Sigmoid colon (tissue), 7 donors: Measurements from ENCODE around the gene METTL22. TPM values are rescaled to one million over a fixed set of nuclear protein-coding genes. Genes with fewer than 3 reads are reported as not detected.

ENCODE experiments used
- DNase-seq: peaks from one replicate; pipeline ENCODE4 v3.0.0-alpha.2; 2019
- H3K27ac ChIP-seq, 4 donors: fragments of 200-600 bp; sonication (generic); one replicate each; pipeline ENCODE4 v1.5.1; 2016 to 2019; ENCODE audit warnings: mild to moderate bottlenecking in 1 of 4
- H3K27me3 ChIP-seq, 3 donors: fragments of 200-600 bp; sonication (generic); one replicate each; pipeline ENCODE4 v1.5.1; 2019; ENCODE audit warnings: mild to moderate bottlenecking in 1 of 3
- H3K36me3 ChIP-seq, 4 donors: fragments of 200-600 bp; sonication (generic); one replicate each; pipeline ENCODE4 v1.5.1; 2016 to 2019
- H3K4me1 ChIP-seq, 4 donors: fragments of 200-600 bp; sonication (generic); one replicate each; pipeline ENCODE4 v1.5.1; 2017 to 2019
- H3K4me3 ChIP-seq, 4 donors: fragments of 200-600 bp; sonication (generic); one replicate each; pipeline ENCODE4 v1.5.1; 2017 to 2019; ENCODE audit warnings: mild to moderate bottlenecking in 2 of 4, moderate library complexity in 1 of 4
- H3K9me3 ChIP-seq, 4 donors: fragments of 200-600 bp in 3 of 4; sonication (generic) in 3 of 4; one replicate each; pipeline versions ENCODE4 v1.5.1 to v1.6.1; 2013 to 2019
- EP300 ChIP-seq, 4 donors: sonication (generic); formaldehyde crosslinking; IDR thresholded peaks; one replicate each; pipeline ENCODE4 v1.6.1; 2017; ENCODE audit warnings: antibody characterized with exemption in 4 of 4
- POLR2A ChIP-seq, 2 donors: fragments of 450-650 bp; IDR thresholded peaks; one replicate each; pipeline ENCODE4 v1.6.1; 2016; ENCODE audit warnings: antibody characterized with exemption in 2 of 2, mild to moderate bottlenecking in 2 of 2, moderate library complexity in 2 of 2
- POLR2AphosphoS5 ChIP-seq, 4 donors: sonication (generic); formaldehyde crosslinking; IDR thresholded peaks; one replicate each; pipeline ENCODE4 v1.6.1; 2017; ENCODE audit warnings: antibody characterized with exemption in 4 of 4
- WGBS, 2 donors: extraction: QIAGEN DNeasy Blood & Tissue Kit; methylation state at CpG; one replicate each; pipeline ENCODE4 v1.1.7; 2013; 5-methylcytosine and 5-hydroxymethylcytosine counted together
- intact Hi-C: fragments of 100-400 bp; cut with DNase I; formaldehyde crosslinking; loops from one replicate; pipeline ENCODE4 v1.15.1; 2023
- polyA plus RNA-seq, 3 donors: library from polyadenylated mRNA; stranded (reverse); fragments of 200-250 nt; gene quantifications; one replicate each; pipeline ENCODE4 v1.2.3, GENCODE V29; 2013
- total RNA-seq, 4 donors: library from RNA; depleted of rRNA; stranded (reverse); fragments of >200 nt; gene quantifications; one replicate each; pipeline ENCODE4 v1.1.0, GENCODE V29; 2016
- TF ChIP-seq, protein P1 (sequence below), 4 experiments: fragments of 450-650 bp in 3 of 4; fragments of 200-600 bp in 1 of 4; IDR thresholded peaks; one replicate each; pipeline ENCODE4 v1.5.1; 2016 to 2019; ENCODE audit warnings: antibody characterized with exemption in 4 of 4, mild to moderate bottlenecking in 3 of 4, moderate library complexity in 2 of 4
- donor health status: healthy with polysubstance abuse.
- donor health status: Bipolar disorder and iron deficiency.
- donor health status: healthy.

The METTL22 gene, protein sequence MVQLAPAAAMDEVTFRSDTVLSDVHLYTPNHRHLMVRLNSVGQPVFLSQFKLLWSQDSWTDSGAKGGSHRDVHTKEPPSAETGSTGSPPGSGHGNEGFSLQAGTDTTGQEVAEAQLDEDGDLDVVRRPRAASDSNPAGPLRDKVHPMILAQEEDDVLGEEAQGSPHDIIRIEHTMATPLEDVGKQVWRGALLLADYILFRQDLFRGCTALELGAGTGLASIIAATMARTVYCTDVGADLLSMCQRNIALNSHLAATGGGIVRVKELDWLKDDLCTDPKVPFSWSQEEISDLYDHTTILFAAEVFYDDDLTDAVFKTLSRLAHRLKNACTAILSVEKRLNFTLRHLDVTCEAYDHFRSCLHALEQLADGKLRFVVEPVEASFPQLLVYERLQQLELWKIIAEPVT
- total RNA-seq: 10 to 100 TPM; 25.3 to 55.1 (median 35.1) TPM
- polyA plus RNA-seq: 10 to 100 TPM in 2 of 3 donors, 1 to 10 TPM in 1; 8.6 to 17.2 (median 11.4) TPM

DNA sequence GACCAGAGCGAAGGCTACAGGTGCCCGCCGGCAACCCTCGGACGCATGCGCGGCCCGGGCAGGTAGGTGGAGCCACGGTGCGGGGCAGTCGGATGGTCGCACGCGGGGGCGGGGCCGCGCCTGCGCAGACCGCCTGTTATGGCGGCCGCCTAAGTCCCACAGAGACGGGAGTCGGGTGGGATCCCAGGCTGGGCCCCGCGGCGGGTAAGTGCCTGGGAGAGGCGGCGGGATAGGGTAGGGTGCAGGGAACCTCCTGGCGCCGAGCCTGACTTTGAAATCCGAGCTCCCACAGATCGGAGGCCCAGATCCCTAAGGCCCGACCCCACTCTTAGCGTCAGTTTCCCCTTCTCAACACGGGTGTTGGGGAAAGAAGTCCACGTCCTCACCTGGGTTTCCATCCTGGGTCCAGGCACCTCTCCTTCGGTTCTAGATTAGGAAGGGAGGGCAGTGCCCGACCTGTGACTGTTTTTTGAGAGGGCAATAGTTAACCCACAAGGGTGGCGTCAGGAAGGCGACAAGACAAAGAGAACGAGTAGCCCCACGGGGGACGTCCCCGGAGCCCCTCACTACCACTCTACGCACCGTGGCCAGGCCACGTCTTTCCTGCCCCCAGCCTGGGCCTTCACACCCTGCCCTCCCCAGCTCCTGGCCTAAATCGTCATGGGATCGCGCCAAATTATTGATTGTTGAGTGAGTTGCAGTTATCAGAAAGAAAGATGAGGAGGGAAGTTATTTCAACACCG lies at the start of gene METTL22:
TSS of gene METTL22 (plus strand) at position 127 of the 743 bp plus-strand sequence. CDS start 3,968 bp downstream, outside the sequence.
- H3K9me3 ChIP-seq: no peaks in the 10 kb centered on the region
- TF ChIP-seq EP300 (IDR thresholded peaks at IDR 0.05) (no peak), POLR2AphosphoS5 (IDR thresholded peaks at IDR 0.05) (peak; percentile 80 to 94 (median 90)), POLR2A (IDR thresholded peaks at IDR 0.05) (peak; percentile 70 to 80)
- H3K27ac ChIP-seq: peak within 1 kb of the TSS; percentile 76 to 87 (median 81)
- WGBS, 2 donors: 0% methylated on average over 51 of the region's 51 CpGs
- peak within 1 kb of the TSS; percentile 71 to 96 (median 92) for H3K4me3 ChIP-seq
- DNase-seq: peak; percentile 94
- intact Hi-C loops: loop anchor here (5.0 kb wide), 1 partner anchor 176 kb away; the partner anchor contains the start of genes PMM2 and TMEM186
- peaks cover 0 to 16% (median 12%) of the 10 kb centered on the region in 4 donors for H3K36me3 ChIP-seq
- H3K4me1 ChIP-seq: peaks cover 0 to 20% (median 10%) of the 10 kb centered on the region in 4 donors
- no peaks in the 10 kb centered on the region for H3K27me3 ChIP-seq

DNA sequence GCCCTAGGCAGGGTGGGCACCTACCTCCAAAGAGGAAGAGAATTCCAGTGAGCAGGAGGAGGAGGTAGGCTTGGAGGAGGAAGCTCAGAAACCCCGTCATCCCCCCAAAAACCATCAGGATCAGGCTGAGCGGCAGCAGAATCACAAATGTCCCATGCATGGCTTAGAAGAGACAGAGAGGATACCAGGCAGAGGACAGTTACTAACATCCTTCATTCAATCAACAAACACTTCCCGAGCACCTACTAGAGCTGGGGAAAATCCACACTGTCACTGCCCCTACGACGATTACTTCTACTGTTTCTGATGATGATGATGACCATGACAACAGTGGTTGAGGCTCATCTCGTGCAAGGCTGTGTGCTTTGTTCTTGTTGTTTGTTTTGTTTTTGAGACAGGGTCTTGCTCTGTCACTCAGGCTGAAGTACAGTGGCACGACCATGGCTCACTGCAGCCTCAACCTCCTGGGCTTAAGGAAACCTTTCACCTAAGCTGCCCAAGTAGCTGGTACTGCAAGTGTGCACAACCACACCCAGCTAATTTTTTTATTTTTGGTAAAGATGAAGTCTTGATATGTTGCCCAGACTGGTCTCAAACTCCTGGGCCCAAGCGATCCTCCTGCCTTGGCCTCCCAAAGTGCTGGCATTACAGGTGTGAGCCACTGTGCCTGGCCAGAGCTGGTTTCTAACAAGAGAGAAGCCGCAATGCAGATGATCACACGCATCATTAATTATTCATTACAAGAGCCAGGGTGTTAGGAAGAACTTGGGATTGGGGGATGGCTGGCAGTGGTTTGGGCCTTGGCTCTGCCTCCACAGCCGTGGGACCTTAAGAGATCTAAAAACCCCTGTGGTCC lies 49.2 kb upstream of the METTL22 start:
- H3K27me3 ChIP-seq: peaks cover 0 to 26% (median 15%) of the 10 kb centered on the region in 3 donors

DNA sequence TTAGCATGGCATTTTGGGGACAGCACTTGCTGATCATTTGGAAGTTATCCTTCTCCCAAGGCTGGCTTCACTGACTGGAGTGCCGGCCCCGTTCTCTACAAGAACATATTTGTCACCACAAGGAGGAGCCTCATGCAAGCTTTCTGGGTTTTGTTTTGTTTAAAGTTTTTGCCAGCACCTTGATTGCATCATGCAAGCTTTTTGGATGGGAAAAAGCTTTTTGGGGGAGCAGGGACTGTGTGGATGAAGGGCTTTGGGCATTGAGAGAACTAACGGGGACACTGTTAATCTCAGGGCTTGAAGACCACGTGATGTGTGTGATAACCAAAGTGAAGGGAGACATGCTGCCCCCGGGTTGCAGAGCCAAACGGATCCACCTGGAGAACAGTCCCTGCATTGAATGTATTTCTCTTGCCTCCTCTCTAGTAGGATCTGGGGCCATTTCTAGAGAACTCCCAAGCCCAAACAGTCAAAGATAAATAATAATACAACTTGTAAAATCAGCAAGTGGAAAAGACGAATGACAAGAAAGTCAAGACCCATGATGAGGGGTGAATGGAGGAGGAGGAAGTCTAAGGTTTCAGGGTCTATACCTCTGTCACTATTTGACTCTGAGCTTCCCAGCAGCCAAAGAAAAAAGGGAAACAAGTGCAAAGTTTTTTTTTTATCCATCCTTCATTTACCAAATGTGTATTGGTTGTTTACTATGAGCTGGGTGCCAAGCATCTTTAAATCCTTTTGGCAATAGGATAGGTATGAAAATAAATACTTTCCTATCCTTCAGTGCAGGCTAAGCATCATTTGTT lies 48.4 kb upstream of the METTL22 start:
- H3K27me3 ChIP-seq: peaks cover 0 to 29% (median 15%) of the 10 kb centered on the region in 3 donors
- no peak for DNase-seq
- no peaks in the 10 kb centered on the region for H3K9me3 ChIP-seq
- intact Hi-C loops: no loop called here
- peaks cover 0 to 13% (median 0%) of the 10 kb centered on the region in 4 donors for H3K4me1 ChIP-seq
- H3K27ac ChIP-seq: no peak overlapping the region
- H3K4me3 ChIP-seq: no peak overlapping the region
- TF ChIP-seq POLR2AphosphoS5 (IDR thresholded peaks at IDR 0.05) (no peak), EP300 (IDR thresholded peaks at IDR 0.05) (no peak), POLR2A (IDR thresholded peaks at IDR 0.05) (no peak)
- TF ChIP-seq, protein P1, sequence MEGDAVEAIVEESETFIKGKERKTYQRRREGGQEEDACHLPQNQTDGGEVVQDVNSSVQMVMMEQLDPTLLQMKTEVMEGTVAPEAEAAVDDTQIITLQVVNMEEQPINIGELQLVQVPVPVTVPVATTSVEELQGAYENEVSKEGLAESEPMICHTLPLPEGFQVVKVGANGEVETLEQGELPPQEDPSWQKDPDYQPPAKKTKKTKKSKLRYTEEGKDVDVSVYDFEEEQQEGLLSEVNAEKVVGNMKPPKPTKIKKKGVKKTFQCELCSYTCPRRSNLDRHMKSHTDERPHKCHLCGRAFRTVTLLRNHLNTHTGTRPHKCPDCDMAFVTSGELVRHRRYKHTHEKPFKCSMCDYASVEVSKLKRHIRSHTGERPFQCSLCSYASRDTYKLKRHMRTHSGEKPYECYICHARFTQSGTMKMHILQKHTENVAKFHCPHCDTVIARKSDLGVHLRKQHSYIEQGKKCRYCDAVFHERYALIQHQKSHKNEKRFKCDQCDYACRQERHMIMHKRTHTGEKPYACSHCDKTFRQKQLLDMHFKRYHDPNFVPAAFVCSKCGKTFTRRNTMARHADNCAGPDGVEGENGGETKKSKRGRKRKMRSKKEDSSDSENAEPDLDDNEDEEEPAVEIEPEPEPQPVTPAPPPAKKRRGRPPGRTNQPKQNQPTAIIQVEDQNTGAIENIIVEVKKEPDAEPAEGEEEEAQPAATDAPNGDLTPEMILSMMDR (IDR thresholded peaks at IDR 0.05): no peak
- no peaks in the 10 kb centered on the region for H3K36me3 ChIP-seq
- WGBS, 2 donors: 48 to 52% methylated on average over 7 of the region's 7 CpGs

More for the DNA sequence above, 49.2 kb upstream of the METTL22 start:
- Histone ChIP-seq H3K36me3 (no peaks in the 10 kb centered on the region), H3K4me3 (no peak overlapping the region), H3K27ac (no peak overlapping the region), H3K9me3 (no peaks in the 10 kb centered on the region), H3K4me1 (peaks cover 0 to 13% (median 0%) of the 10 kb centered on the region in 4 donors)
- 79 to 82% methylated on average over 11 of the region's 11 CpGs for WGBS, 2 donors
- DNase-seq: no peak
- intact Hi-C loops: no loop called here
- TF ChIP-seq POLR2AphosphoS5 (IDR thresholded peaks at IDR 0.05): no peak
- TF ChIP-seq POLR2A (IDR thresholded peaks at IDR 0.05): no peak
- TF ChIP-seq, protein P1 (IDR thresholded peaks at IDR 0.05): no peak
- no peak for TF ChIP-seq EP300 (IDR thresholded peaks at IDR 0.05)

DNA sequence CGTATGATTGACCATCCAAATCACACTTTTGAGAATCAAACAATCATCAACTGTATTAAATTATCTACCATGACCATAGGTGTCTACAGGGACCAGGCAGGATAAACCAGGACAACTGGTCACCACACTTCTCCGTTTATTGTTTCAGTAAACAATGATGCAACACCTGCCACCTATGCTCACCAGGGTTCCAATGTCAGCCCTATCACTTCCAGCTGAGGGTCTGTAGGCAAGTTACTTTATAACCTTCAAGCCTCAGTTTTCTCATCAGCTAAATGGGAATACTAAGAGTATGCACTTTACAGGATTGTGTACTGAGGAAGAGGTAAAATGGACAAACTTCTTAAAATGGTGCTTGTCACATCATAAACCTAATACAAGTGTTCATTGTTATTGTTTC lies 46.1 kb upstream of the METTL22 start:
- H3K27ac ChIP-seq: no peak overlapping the region
- peaks cover 0 to 18% (median 0%) of the 10 kb centered on the region in 3 donors for H3K27me3 ChIP-seq
- no peak for DNase-seq
- no peak overlapping the region for H3K4me3 ChIP-seq
- H3K36me3 ChIP-seq: no peaks in the 10 kb centered on the region
- TF ChIP-seq, protein P1 (IDR thresholded peaks at IDR 0.05): no peak
- no peak for TF ChIP-seq POLR2A (IDR thresholded peaks at IDR 0.05)
- TF ChIP-seq EP300 (IDR thresholded peaks at IDR 0.05): no peak
- no peak for TF ChIP-seq POLR2AphosphoS5 (IDR thresholded peaks at IDR 0.05)
- no peaks in the 10 kb centered on the region for H3K9me3 ChIP-seq
- WGBS, 2 donors: 29 to 71% methylated on average over 2 of the region's 2 CpGs
- intact Hi-C loops: no loop called here
- H3K4me1 ChIP-seq: peaks cover 0 to 5% (median 0%) of the 10 kb centered on the region in 4 donors
